H1 (cell line): ENCODE measurements around the gene OSBPL5. TPM values are rescaled to one million over a fixed set of nuclear protein-coding genes. Genes with fewer than 3 reads are reported as not detected.

Experiments
- CTCF ChIA-PET: fragments of 300-600 bp; sonication (Branson Sonifier 250); formaldehyde crosslinking; loops from one replicate; lab custom pipeline; 2021; ENCODE audit not compliant: partially characterized antibody; lab: Charles Lee
- POLR2A ChIA-PET: fragments of 300-600 bp; sonication (Branson Sonifier 250); formaldehyde crosslinking; loops from one replicate; lab custom pipeline; 2021; ENCODE audit warnings: inconsistent platforms; ENCODE audit not compliant: partially characterized antibody; lab: Charles Lee
- DNase-seq, 2 experiments: peaks; one replicate each; pipeline versions ENCODE4 v3.0.0 to v3.0.0-alpha.2; 2010 to 2022; ENCODE audit warnings: low spot score in 2 of 2, low read depth in 1 of 2, mixed read lengths in 1 of 2
- FAIRE-seq: peaks from 2 replicates; lab custom pipeline; 2011; peaks lifted over from hg19 to GRCh38; lab: Jason Lieb, UNC
- H2AFZ ChIP-seq: 2 replicates; pipeline ENCODE4 v1.8.1; 2012; ENCODE audit warnings: low read length, inconsistent platforms
- H2AK5ac ChIP-seq: 2 replicates; pipeline ENCODE4 v1.6.1; 2013; ENCODE audit warnings: low read depth, low read length
- H2BK120ac ChIP-seq: replicated peaks from 2 replicates; pipeline ENCODE3; 2013; ENCODE audit warnings: low read depth, low read length, inconsistent platforms
- H2BK12ac ChIP-seq: 2 replicates; pipeline ENCODE4 v1.6.1; 2013; ENCODE audit warnings: low read depth, low read length
- H2BK15ac ChIP-seq: 2 replicates; pipeline ENCODE4 v1.6.1; 2013; ENCODE audit warnings: low read length
- H2BK20ac ChIP-seq: 2 replicates; pipeline ENCODE4 v1.6.1; 2013; ENCODE audit warnings: low read length
- H2BK5ac ChIP-seq: 2 replicates; pipeline ENCODE4 v1.6.1; 2013; ENCODE audit warnings: low read depth, low read length
- H3K14ac ChIP-seq: 2 replicates; pipeline ENCODE4 v1.6.1; 2013; ENCODE audit warnings: inconsistent platforms; ENCODE audit not compliant: insufficient read length
- H3K18ac ChIP-seq: 2 replicates; pipeline ENCODE4 v1.6.1; 2013; ENCODE audit warnings: low read length; ENCODE audit errors: extremely low read depth
- H3K23ac ChIP-seq: 2 replicates; pipeline ENCODE4 v1.6.1; 2013; ENCODE audit warnings: inconsistent platforms; ENCODE audit not compliant: insufficient read length
- H3K23me2 ChIP-seq: 2 replicates; pipeline ENCODE4 v1.6.1; 2013; ENCODE audit warnings: low read depth, low read length
- H3K27ac ChIP-seq: 2 replicates; pipeline ENCODE4 v1.6.1; 2011; ENCODE audit warnings: low read depth, low read length, inconsistent platforms
- H3K27me3 ChIP-seq, 4 experiments: replicated peaks in 1 of 4; 1 replicate in 1 of 4; 2 replicates in 3 of 4; pipeline versions ENCODE4 v1.6.1 to v1.8.1; 2011 to 2013; ENCODE audit warnings: low read length in 3 of 4, mild to moderate bottlenecking in 3 of 4, inconsistent platforms in 2 of 4, mixed read lengths in 2 of 4, moderate library complexity in 1 of 4; ENCODE audit not compliant: control insufficient read depth in 3 of 4, insufficient read depth in 3 of 4; ENCODE audit errors: extremely low read depth in 1 of 4
- H3K36me3 ChIP-seq, 4 experiments: 2 replicates each; pipeline versions ENCODE4 v1.6.1 to v1.8.1; 2011 to 2013; ENCODE audit warnings: mild to moderate bottlenecking in 4 of 4, low read length in 3 of 4, moderate library complexity in 2 of 4, control low read depth in 1 of 4, inconsistent platforms in 1 of 4; ENCODE audit not compliant: insufficient read depth in 4 of 4, control insufficient read depth in 2 of 4
- H3K4ac ChIP-seq: replicated peaks from 2 replicates; pipeline ENCODE3; 2013; ENCODE audit warnings: low read length, low read depth, mixed read lengths, inconsistent platforms; ENCODE audit not compliant: insufficient read length
- H3K4me1 ChIP-seq, 4 experiments: replicated peaks in 1 of 4; 1 replicate in 1 of 4; 2 replicates in 3 of 4; pipeline versions ENCODE4 v1.6.1 to v1.8.1; 2011 to 2013; ENCODE audit warnings: low read length in 3 of 4, inconsistent platforms in 2 of 4, mixed read lengths in 1 of 4; ENCODE audit not compliant: insufficient read depth in 4 of 4, control insufficient read depth in 3 of 4
- H3K4me2 ChIP-seq, 2 experiments: 2 replicates each; pipeline versions ENCODE4 v1.6.1 to v1.8.1; 2011 to 2013; ENCODE audit warnings: low read depth in 2 of 2, low read length in 2 of 2, control low read depth in 1 of 2, inconsistent platforms in 1 of 2, mild to moderate bottlenecking in 1 of 2; ENCODE audit not compliant: insufficient read depth in 1 of 2
- H3K4me3 ChIP-seq, 4 experiments: fragments of 200-600, 300-600 bp in 1 of 4; sonication (generic), shearing (Covaris generic), sonication (Bioruptor Twin) in 1 of 4; 2 replicates each; pipeline versions ENCODE4 v1.5.1 to v1.8.1; 2011 to 2016; ENCODE audit warnings: low read length in 4 of 4, low read depth in 3 of 4, control low read depth in 2 of 4, inconsistent platforms in 2 of 4, mild to moderate bottlenecking in 2 of 4, mixed read lengths in 1 of 4, moderate library complexity in 1 of 4; ENCODE audit not compliant: insufficient read depth in 2 of 4; ENCODE audit errors: extremely low read depth in 1 of 4
- H3K56ac ChIP-seq: replicated peaks from 2 replicates; pipeline ENCODE3; 2013; ENCODE audit warnings: low read depth, mild to moderate bottlenecking, mixed read lengths, low read length, inconsistent platforms; ENCODE audit not compliant: insufficient read length
- H3K79me1 ChIP-seq: 2 replicates; pipeline ENCODE4 v1.6.1; 2013; ENCODE audit warnings: low read depth, low read length, control low read depth
- H3K79me2 ChIP-seq, 2 experiments: 2 replicates each; pipeline versions ENCODE4 v1.6.1 to v1.8.1; 2012 to 2013; ENCODE audit warnings: low read length in 2 of 2, mild to moderate bottlenecking in 2 of 2, inconsistent platforms in 1 of 2; ENCODE audit not compliant: insufficient read depth in 2 of 2, control insufficient read depth in 1 of 2
- H3K9ac ChIP-seq, 4 experiments: replicated peaks in 1 of 4; 1 replicate in 1 of 4; 2 replicates in 3 of 4; pipeline versions ENCODE4 v1.6.1 to v1.8.1; 2011 to 2013; ENCODE audit warnings: low read depth in 3 of 4, low read length in 3 of 4, control low read depth in 2 of 4, mild to moderate bottlenecking in 2 of 4, moderate library complexity in 2 of 4, inconsistent platforms in 1 of 4; ENCODE audit errors: extremely low read depth in 1 of 4
- H3K9me3 ChIP-seq, 2 experiments: 2 replicates each; pipeline versions ENCODE4 v1.6.1 to v1.8.1; 2012 to 2013; ENCODE audit warnings: mild to moderate bottlenecking in 2 of 2, moderate library complexity in 2 of 2, control low read depth in 1 of 2, inconsistent platforms in 1 of 2, low read depth in 1 of 2, low read length in 1 of 2, mixed read lengths in 1 of 2; ENCODE audit not compliant: insufficient read depth in 2 of 2
- H4K20me1 ChIP-seq, 2 experiments: replicated peaks in 1 of 2; 2 replicates each; pipeline versions ENCODE3 to v1.8.1; 2011 to 2013; ENCODE audit warnings: inconsistent platforms in 2 of 2, low read length in 2 of 2, mild to moderate bottlenecking in 1 of 2; ENCODE audit not compliant: insufficient read depth in 2 of 2, control insufficient read depth in 1 of 2
- H4K5ac ChIP-seq: 2 replicates; pipeline ENCODE4 v1.6.1; 2013; ENCODE audit warnings: low read length, low read depth, mixed read lengths, inconsistent platforms; ENCODE audit not compliant: insufficient read length
- H4K8ac ChIP-seq: 2 replicates; pipeline ENCODE4 v1.8.0; 2013; ENCODE audit warnings: mild to moderate bottlenecking, moderate library complexity, low read length, inconsistent platforms; ENCODE audit not compliant: insufficient read depth; ENCODE audit errors: extremely low read depth
- H4K91ac ChIP-seq: replicated peaks from 2 replicates; pipeline ENCODE3; 2013; ENCODE audit warnings: low read length, mixed read lengths, inconsistent platforms; ENCODE audit not compliant: insufficient read length
- BACH1 ChIP-seq: IDR thresholded peaks from 2 replicates; pipeline ENCODE4 v1.6.1; 2012; ENCODE audit warnings: low read length, improper control_type of control experiment
- HDAC2 ChIP-seq, 2 experiments: fragments of 300-600 bp in 1 of 2; sonication (generic) in 1 of 2; IDR thresholded peaks; 2 replicates each; pipeline ENCODE4 v1.6.1; 2011 to 2012; ENCODE audit warnings: low read depth in 2 of 2, low read length in 2 of 2, mild to moderate bottlenecking in 2 of 2, moderate library complexity in 2 of 2, borderline replicate concordance in 1 of 2, inconsistent platforms in 1 of 2
- POU5F1 ChIP-seq: IDR thresholded peaks from 2 replicates; pipeline ENCODE4 v1.6.1; 2011; ENCODE audit warnings: low read depth, mild to moderate bottlenecking, low read length, moderate library complexity
- TBP ChIP-seq: IDR thresholded peaks from 2 replicates; pipeline ENCODE4 v1.6.1; 2011; ENCODE audit warnings: low read depth, low read length, improper control_type of control experiment
- TEAD4 ChIP-seq: IDR thresholded peaks from 2 replicates; pipeline ENCODE4 v1.6.1; 2012; ENCODE audit warnings: low read depth, low read length, inconsistent platforms, mixed read lengths
- WGBS, 2 experiments: shearing (Covaris generic) in 1 of 2; methylation state at CpG; one replicate each; pipeline versions ENCODE4 v1.1.6 to v1.1.7; 2013 to 2015; ENCODE audit warnings: low lambda C conversion rate in 2 of 2, mixed read lengths in 2 of 2, inconsistent platforms in 1 of 2, low coverage in 1 of 2, missing lambda C conversion rate in 1 of 2; ENCODE audit not compliant: insufficient replicate concordance in 2 of 2, insufficient coverage in 1 of 2, insufficient read length in 1 of 2; ENCODE audit errors: extremely low coverage in 1 of 2, missing lambda C conversion rate in 1 of 2; 5-methylcytosine and 5-hydroxymethylcytosine counted together
- polyA plus RNA-seq, 7 experiments: library from polyadenylated mRNA; depleted of rRNA in 3 of 7; stranded (reverse) in 5 of 7; unstranded in 2 of 7; fragments of >200 nt in 5 of 7; fragments of 200-250 nt in 2 of 7; gene quantifications; 1 replicate in 5 of 7; 2 replicates in 1 of 7; 4 replicates in 1 of 7; pipeline versions ENCODE4 v1.2.1 to v1.2.3, GENCODE V29; 2011 to 2013; ENCODE audit warnings: missing spikeins in 2 of 7, mixed read lengths in 2 of 7
- total RNA-seq: library from RNA; stranded (reverse); fragmentation: NEBNext Ultra II Directional; extraction: Animal tissue kit (Norgen Biotek cat#: 25700); gene quantifications from 2 replicates; pipeline ENCODE4 v1.2.1, GENCODE V29; 2021

Gene OSBPL5
- total and polyA plus RNA-seq, 2 of the 8 experiments (the other 6 are each of a cell fraction or from before 2014, with no cell fraction given) = 3.4 to 9.9 TPM

GRCh38 chr11:3109434-3109833, 55.7 kb downstream of the OSBPL5 start:
- no peak for FAIRE-seq
- CTCF ChIA-PET = interaction anchor here (0.6 to 4.7 kb wide), 27 partner anchors 10 to 198 kb away, joined by 3 to 36 read pairs (median 6); partner anchors contain the start of gene MRGPRE

More at GRCh38 chr11:3109434-3109833, 55.7 kb downstream of the OSBPL5 start:
- WGBS, 2 experiments = 74% methylated on average over 7 of the region's 7 CpGs; no CpG with 5 or more reads in 1 of the 2 experiments
- H3K4me1 ChIP-seq = peaks cover 0 to 16% (median 8%) of the 10 kb centered on the region in 4 experiments; a peak in 5 of 7 replicates
- H3K9me3 ChIP-seq = peaks cover 7 to 22% of the 10 kb centered on the region in 2 experiments
- no peak for TF ChIP-seq BACH1
- TF ChIP-seq TEAD4 = no peak
- no peak for TF ChIP-seq HDAC2 (IDR thresholded peaks at IDR 0.05; ENCODE audit: borderline replicate concordance in 1 of 2, low read depth in 2 of 2, low read length in 2 of 2)
- TF ChIP-seq POU5F1 = no peak
- no peak for TF ChIP-seq TBP
- peak overlapping the region; percentile 43 for H2BK120ac ChIP-seq
- H3K4me3 ChIP-seq = no peak overlapping the region
- no peaks in the 10 kb centered on the region for H3K79me1 ChIP-seq
- H3K56ac ChIP-seq = no peak overlapping the region
- H3K9ac ChIP-seq = no peak overlapping the region
- no peak overlapping the region for H3K27ac ChIP-seq
- no peak overlapping the region for H4K8ac ChIP-seq
- no peaks in the 10 kb centered on the region; a peak in 2 of 7 replicates for H3K27me3 ChIP-seq
- H3K36me3 ChIP-seq = peaks cover 0 to 3% (median 0%) of the 10 kb centered on the region in 4 experiments; a peak in 1 of 8 replicates
- no peak overlapping the region for H2BK12ac ChIP-seq
- H3K14ac ChIP-seq = no peak overlapping the region
- H2BK5ac ChIP-seq = no peak overlapping the region; the same call in 1 of the 2 replicates
- no peak overlapping the region for H2AFZ ChIP-seq
- H3K4ac ChIP-seq = peak overlapping the region; percentile 44
- no peak overlapping the region for H3K23ac ChIP-seq
- H4K91ac ChIP-seq = peak overlapping the region; percentile 44
- no peak overlapping the region for H4K5ac ChIP-seq
- H3K79me2 ChIP-seq = no peaks in the 10 kb centered on the region
- H3K4me2 ChIP-seq = no peak overlapping the region
- peaks cover 0 to 4% of the 10 kb centered on the region in 2 experiments for H4K20me1 ChIP-seq
- H3K23me2 ChIP-seq = no peaks in the 10 kb centered on the region
- 0 out of 2 replicates have a peak overlapping the region, but pooled peaks have one; percentile 18 for H2BK20ac ChIP-seq
- no peak overlapping the region; the same call in 1 of the 2 replicates for H2BK15ac ChIP-seq
- peak overlapping the region; percentile 39; the same call in 1 of the 2 replicates for H2AK5ac ChIP-seq
- H3K18ac ChIP-seq = peak overlapping the region; percentile 44
- DNase-seq = no peak
- POLR2A ChIA-PET = interaction anchor here (0.7 to 1.7 kb wide), 2 partner anchors 11 to 270 kb away, joined by 3 read pairs; partner anchors contain the start of gene ZNF195
